ENCODE data around the gene TNS1. TPM values are rescaled to one million over a fixed set of nuclear protein-coding genes. Genes with fewer than 3 reads are reported as not detected.
"Not testable (repeated sequence)": the region's sequence is repeated elsewhere in the genome, so short reads cannot be mapped to it uniquely, and the experiment has no call there.

The TNS1 gene
- total RNA-seq, 1 donor from 2014 or later, result 449 TPM

DNA sequence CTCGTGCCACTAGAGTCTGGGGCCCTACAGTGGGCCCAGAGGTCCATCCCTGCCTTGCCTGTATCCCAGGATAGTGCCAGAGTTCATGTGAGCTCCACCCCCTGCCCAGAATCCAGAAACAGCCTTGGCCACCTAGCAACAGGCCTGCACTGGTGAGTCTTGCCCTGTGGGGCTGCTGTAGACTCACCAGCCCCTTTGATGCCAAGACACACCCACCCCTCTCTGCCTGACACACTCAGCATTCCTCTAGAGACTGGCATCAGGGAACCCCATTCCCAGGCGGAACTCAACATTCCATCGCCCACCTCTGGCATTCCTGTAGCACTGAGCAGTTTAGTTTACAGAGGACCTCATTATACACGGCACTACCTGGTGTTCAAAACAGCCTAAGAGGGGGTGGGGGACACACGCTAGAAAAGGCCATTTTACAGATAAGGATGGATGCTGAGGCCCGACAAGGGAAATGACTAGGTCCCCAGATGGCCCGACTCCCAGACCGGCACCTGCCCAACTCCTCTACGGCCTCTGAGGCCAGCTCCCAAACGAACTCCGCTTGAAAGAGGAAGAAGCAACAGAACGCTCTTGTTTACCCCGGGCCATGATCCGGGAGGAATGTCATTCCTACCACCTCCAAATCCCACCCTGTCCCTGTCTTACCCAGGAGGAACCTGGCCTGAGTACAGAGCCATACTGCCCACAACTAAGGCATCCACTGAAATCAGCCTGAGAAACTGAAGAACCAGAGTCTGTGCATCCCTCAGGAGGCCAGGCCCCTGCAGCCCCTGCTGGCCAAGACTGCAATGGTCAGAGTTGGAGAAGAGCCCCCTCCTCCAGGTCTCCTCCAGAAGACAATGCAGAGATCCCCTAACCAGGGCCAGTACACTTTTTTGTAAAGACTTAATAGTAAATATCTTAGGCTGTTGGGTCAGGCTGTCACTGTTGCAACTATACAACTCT lies 180.2 kb downstream of the TNS1 start:
- no peak for DNase-seq (ENCODE audit: low spot score)

GRCh38 chr2:217821536-217822147 lies 181.2 kb downstream of the TNS1 start:
- DNase-seq (ENCODE audit: low spot score), result no peak

DNA sequence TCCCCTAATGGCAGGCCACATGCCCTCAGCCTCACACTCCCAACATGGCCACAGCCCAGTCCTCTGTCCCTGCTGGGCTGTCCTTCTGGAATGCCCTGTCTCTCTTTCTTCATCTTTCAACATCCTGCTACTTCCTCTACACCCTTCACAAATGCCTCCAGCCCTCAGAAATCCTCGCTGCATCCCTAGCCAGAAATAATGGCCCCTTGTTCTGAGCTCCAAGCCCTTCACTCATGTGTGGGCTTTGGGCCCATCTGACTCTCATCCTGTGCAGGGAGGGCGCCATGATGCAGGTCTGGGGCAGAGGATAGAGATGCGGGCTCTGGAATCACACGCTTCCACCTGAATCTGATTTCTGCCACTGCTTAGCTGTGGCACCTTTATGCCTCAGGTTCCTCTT lies 181.9 kb downstream of the TNS1 start:
- DNase-seq (ENCODE audit: low spot score), result no peak

DNA sequence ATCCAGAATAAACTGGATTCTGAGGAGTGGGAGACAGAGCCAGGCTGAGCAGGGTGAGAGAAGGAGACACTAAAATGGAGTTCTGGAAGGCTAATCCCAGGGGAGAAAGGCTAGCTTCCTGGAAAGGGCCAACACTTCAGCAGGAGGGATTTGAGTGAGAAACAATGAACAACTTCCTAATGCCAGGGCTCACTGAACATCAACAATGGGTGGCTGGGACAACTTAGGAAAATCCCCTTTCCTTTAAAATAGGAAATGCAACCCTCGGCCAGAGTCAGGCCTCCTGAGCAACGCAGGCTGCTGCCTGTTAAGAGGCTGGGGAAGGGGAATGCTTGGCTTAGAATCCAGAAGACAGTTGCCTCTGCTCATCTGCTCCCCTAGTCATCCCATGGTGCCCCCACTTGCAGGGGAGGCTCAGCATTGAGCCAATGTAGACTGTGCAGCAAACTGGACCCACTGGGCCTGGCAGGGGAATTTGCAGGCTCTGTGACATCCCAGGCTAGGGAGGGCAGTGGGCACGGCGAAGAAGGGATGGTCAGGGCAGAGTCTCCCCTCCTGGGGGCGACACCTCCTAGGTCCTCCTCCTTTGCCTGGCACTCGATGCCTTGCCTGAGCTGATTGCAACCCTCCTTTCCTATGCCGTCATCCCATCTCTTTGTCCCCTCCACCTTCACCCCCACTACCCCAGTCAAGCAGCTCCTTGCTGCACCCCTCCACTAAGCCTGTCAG lies 182.5 kb downstream of the TNS1 start:
- DNase-seq (ENCODE audit: low spot score), result no peak

DNA sequence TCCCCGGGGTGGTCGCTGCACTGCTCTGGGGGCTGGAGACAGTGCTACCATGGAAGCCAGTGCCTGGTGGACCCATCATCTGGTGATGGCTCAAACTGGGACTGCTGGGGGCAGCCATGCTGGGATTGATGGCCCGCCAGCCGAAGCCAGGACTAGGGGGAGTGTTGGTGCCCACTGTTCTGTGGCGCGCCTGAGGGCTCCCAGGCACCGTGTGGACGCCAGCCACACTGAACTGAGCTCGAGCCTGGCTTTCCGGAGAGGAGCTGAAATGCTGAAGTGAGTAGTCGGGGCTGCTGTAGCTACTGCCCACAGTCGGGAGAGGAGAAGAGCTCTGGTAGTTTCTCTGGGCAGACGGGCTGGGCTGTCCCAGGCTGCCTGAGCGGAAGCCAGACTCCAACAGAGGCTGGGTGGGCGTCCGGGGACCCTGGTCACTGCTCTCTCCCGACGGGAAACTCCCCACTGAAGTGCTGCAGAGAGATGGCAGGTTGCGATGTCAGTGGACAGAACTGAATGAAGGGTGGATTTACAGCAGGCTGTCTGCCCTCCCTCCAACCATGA lies 184.4 kb downstream of the TNS1 start:
- DNase-seq (ENCODE audit: low spot score), result no peak

- DNase-seq (ENCODE audit: low spot score), result no peak
Measured at GRCh38 chr2:217817466-217818292, 185.1 kb downstream of the TNS1 start.

- no peak for DNase-seq (ENCODE audit: low spot score)
Measured at GRCh38 chr2:217816396-217816869, 186.4 kb downstream of the TNS1 start.

DNA sequence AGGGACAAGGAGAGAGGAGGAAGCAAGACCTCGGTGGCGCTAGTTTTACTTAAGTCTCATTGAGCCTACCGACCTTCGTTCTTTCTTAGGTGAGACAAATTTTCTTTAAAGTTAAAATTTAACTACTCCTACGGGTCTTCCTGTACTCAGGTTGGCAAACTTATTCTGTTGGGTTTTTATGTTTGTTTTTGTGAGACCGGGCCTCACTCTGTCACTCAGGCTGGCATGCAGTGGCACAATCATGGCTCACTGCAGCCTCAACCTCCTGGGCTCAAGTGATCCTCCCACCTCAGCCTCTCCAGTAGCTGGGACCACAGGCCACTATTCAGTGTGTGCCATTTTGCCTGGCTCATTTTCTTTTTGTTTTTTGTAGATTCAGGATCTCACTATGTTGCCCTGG lies 189.0 kb downstream of the TNS1 start:
- DNase-seq (ENCODE audit: low spot score), result no peak

- DNase-seq (ENCODE audit: low spot score), result no peak
Measured at GRCh38 chr2:217812170-217812569, 190.6 kb downstream of the TNS1 start.

DNA sequence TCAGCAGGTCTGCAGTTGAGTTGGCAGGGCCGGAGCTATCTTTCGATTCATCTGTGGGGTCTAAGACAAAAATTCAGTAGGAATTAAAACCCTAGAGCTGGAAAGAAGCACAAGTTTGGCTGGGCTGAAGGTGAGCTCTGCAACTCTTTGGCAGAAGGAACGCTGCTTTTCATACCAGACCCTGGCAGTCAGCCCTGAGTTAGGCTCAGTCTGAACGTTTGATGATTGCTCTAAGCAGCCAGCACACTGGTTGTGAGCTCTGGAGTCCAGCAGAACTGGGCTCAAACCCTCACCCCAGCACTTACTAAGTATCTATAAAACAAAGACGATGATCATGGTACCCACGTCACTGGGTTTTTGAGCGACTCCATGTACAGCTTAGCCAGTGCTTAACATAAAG lies 192.5 kb downstream of the TNS1 start:
- DNase-seq (ENCODE audit: low spot score), result no peak

- DNase-seq (ENCODE audit: low spot score), result no peak
Measured at GRCh38 chr2:217809736-217810135, 193.1 kb downstream of the TNS1 start.

GRCh38 chr2:217808967-217809366 lies 193.8 kb downstream of the TNS1 start:
- not testable (repeated sequence) for DNase-seq (ENCODE audit: low spot score)

DNA sequence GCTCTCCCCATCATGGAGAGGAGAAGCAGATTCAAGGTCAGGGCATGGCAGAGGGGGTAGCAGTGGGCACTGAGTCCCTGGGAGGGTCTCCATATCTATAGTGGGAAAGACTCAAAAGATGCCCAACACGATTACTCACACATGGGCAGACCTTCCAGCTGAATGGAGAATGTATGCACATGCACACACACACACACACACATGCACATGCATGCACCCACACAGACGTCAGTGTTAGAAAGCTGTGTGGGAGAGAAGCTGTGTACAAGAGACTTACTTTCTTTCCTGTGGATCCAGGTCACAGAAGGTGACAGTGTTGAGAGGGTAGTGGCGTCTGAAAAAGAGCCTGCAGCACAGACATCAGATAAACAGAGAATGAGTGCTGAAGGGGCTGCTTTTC lies 194.5 kb downstream of the TNS1 start:
- DNase-seq (ENCODE audit: low spot score), result no peak

GRCh38 chr2:217807753-217808152 lies 195.0 kb downstream of the TNS1 start:
- DNase-seq (ENCODE audit: low spot score), result no peak

GRCh38 chr2:217807025-217807424 lies 195.8 kb downstream of the TNS1 start:
- no peak for DNase-seq (ENCODE audit: low spot score)

GRCh38 chr2:217806482-217806765 lies 196.4 kb downstream of the TNS1 start:
- no peak for DNase-seq (ENCODE audit: low spot score)

GRCh38 chr2:217805668-217806481 lies 196.9 kb downstream of the TNS1 start:
- no peak for DNase-seq (ENCODE audit: low spot score)

DNA sequence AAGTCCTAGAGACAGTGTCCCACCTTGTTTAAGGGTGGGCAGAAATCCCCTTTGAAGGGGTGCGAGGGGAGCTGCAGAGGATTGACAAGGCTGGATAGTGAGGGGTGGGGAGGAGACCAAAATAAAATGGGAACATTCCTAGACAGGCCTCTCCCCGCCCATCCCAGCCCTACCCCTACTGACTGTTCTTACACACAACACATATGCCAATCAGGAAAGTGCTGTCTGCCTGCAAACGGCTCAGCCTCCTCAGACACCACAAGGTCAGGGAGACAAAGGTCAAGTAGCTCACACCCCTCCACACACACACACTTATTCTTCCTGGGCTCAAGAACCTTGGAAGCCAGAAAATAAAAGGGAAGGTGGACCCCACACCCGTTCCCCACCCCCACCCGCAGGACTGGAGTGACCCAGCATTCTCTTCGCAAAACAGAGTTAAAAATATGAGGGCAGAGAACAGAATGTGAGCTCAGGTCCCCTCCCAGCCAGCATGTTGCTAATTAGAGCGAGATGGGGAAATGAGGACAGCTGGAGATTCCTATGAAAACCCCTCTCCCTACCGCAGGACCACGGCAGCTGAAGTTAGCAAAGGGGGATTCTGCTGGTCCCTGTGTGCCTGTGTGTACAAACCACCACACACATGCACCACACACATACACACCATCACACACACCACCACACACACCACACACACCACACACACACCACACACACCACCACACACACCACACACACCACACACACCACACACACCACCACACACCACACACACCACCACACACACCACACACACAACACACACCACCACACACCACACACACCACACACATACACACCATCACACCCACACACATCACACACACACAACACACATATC lies 197.8 kb downstream of the TNS1 start:
- DNase-seq (ENCODE audit: low spot score), result no peak

DNA sequence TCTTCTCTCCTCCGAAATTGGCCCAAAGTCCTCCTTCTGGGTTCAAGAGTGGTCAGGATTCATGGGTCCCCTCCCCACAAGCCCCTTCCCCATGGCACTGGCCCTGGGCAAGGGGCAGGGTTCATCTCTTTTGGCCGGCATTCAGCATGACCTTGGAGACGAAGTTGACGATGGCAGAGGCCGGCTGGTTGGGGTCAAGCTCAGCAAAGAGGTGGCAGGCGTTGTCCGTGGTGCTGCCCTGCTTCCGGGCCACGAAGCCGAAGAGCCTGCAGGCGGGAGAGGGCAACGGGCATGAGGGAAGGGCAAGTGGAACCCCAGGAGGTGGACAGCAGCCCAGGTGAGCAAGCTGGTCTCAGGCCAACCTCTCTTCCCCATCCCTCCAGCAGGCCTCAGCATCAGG lies 198.5 kb downstream of the TNS1 start:
- no peak for DNase-seq (ENCODE audit: low spot score)

Measured in mesenteric fat pad (tissue), 1 donor.